Measurements from ENCODE around the gene WFIKKN1. TPM values are rescaled to one million over a fixed set of nuclear protein-coding genes. Genes with fewer than 3 reads are reported as not detected.
A peak's percentile ranks its signal among the peaks of the same experiment; 100 is the strongest.

Gene WFIKKN1
- total RNA-seq, 5 donors from 2014 or later (not counting 1 experiment from before 2014, with no cell fraction given) = 0.15 to 1.5 (median 1.0) TPM

- Mint-ChIP-seq H3K27me3 (peaks cover 0 to 6% of the 10 kb centered on the region in 2 donors), H3K36me3 (peaks cover 7% of the 10 kb centered on the region), H3K4me3 (peak overlapping the region in 2 of 3 donors; percentile 64 to 73), H3K9me3 (no peaks in the 10 kb centered on the region), H3K4me1 (peaks cover 0 to 19% (median 18%) of the 10 kb centered on the region in 3 donors), H3K27ac (no peak overlapping the region)
- CTCF ChIA-PET = interaction anchor here (0.5 to 0.6 kb wide), 2 partner anchors 29 to 436 kb away, joined by 3 to 5 read pairs; no protein-coding TSS in a partner anchor
- Histone ChIP-seq H3K4me3 (ENCODE audit: control insufficient read depth in 1 of 2, extremely low read depth in 1 of 2, low read length in 1 of 2) (no peak overlapping the region), H3K27ac (ENCODE audit: low read length) (no peak overlapping the region), H3K4me1 (ENCODE audit: control insufficient read depth in 1 of 2, extremely low read depth in 1 of 2, insufficient read depth in 2 of 2, low read length in 2 of 2) (peaks cover 3 to 35% of the 10 kb centered on the region in 2 experiments), H3K9me3 (no peaks in the 10 kb centered on the region), H3K27me3 (replicated peaks in 1 of 2; ENCODE audit: control insufficient read depth in 2 of 2, extremely low read depth in 1 of 2, insufficient read depth in 2 of 2, low read length in 1 of 2) (peaks cover 0 to 10% of the 10 kb centered on the region in 2 experiments), H3K36me3 (ENCODE audit: control insufficient read depth in 2 of 2, extremely low read depth in 1 of 2, insufficient read depth in 1 of 2, low read length in 1 of 2) (peaks cover 14 to 39% of the 10 kb centered on the region in 2 donors)
- WGBS (ENCODE audit: insufficient coverage) = 94% methylated on average over 42 of the region's 52 CpGs
- POLR2A ChIA-PET = interaction anchor here in 1 of 2 donors (0.6 kb wide), 1 partner anchor 25 kb away, joined by 4 read pairs; no protein-coding TSS in a partner anchor
- DNase-seq (no peak), ATAC-seq (replicated peaks in 1 of 4) (no peak)
Observed at GRCh38 chr16:670485-671352, 39.9 kb downstream of the WFIKKN1 start.

DNA sequence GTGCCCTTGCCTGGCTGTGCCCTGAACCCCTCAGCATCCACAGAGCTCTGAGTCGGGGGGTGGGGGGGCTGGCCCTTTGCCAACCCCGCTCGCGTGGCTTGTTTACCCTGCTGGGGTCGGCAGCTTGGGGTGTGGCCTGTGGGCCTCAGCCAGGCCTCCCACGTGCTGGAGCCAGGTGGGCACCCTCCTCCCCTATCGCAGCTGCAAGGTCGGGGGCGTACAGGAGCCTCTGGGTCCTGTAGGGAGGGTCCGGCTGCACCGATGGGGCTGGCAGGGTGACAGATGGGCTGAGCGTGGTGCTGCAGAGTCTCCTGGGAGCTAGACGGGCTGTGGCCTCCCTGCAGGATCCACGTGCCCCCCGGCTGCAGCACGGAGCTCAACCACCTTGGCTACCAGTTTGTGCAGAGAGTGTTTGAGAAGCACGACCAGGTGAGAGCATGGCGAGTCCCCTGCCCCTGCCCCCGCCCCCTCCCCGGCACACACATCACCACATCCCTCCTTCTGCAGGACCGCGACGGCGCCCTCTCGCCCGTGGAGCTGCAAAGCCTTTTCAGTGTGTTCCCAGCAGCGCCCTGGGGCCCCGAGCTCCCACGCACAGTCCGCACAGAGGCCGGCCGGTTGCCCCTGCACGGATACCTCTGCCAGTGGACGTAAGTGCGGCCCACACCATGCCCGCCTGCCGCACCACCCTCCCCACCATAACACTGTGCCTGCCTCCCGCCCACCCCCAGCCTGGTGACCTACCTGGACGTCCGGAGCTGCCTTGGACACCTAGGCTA lies 40.8 kb downstream of the WFIKKN1 start:
- Histone ChIP-seq H3K4me1 (ENCODE audit: control insufficient read depth in 1 of 2, extremely low read depth in 1 of 2, insufficient read depth in 2 of 2, low read length in 2 of 2) (peaks cover 3 to 41% of the 10 kb centered on the region in 2 experiments), H3K9me3 (no peaks in the 10 kb centered on the region), H3K36me3 (ENCODE audit: control insufficient read depth in 2 of 2, extremely low read depth in 1 of 2, insufficient read depth in 1 of 2, low read length in 1 of 2) (peaks cover 14 to 39% of the 10 kb centered on the region in 2 donors), H3K4me3 (ENCODE audit: control insufficient read depth in 1 of 2, extremely low read depth in 1 of 2, low read length in 1 of 2) (no peak overlapping the region), H3K27me3 (replicated peaks in 1 of 2; ENCODE audit: control insufficient read depth in 2 of 2, extremely low read depth in 1 of 2, insufficient read depth in 2 of 2, low read length in 1 of 2) (peaks cover 0 to 16% of the 10 kb centered on the region in 2 experiments), H3K27ac (ENCODE audit: low read length) (no peak overlapping the region)
- ATAC-seq (replicated peaks in 1 of 4) = no peak
- H3K4me1 Mint-ChIP-seq = peaks cover 0 to 20% (median 18%) of the 10 kb centered on the region in 3 donors
- DNase-seq = no peak
- ChIA-PET CTCF (interaction anchor here (0.5 to 0.6 kb wide), 2 partner anchors 28 to 436 kb away, joined by 3 to 5 read pairs; no protein-coding TSS in a partner anchor), POLR2A (interaction anchor here in 1 of 2 donors (0.6 kb wide), 1 partner anchor 26 kb away, joined by 4 read pairs; no protein-coding TSS in a partner anchor)
- H3K27ac Mint-ChIP-seq = no peak overlapping the region
- peaks cover 0 to 6% of the 10 kb centered on the region in 2 donors for H3K27me3 Mint-ChIP-seq
- H3K4me3 Mint-ChIP-seq = no peak overlapping the region
- 91% methylated on average over 39 of the region's 40 CpGs for WGBS (ENCODE audit: insufficient coverage)
- no peaks in the 10 kb centered on the region for H3K9me3 Mint-ChIP-seq
- peaks cover 7% of the 10 kb centered on the region for H3K36me3 Mint-ChIP-seq

DNA sequence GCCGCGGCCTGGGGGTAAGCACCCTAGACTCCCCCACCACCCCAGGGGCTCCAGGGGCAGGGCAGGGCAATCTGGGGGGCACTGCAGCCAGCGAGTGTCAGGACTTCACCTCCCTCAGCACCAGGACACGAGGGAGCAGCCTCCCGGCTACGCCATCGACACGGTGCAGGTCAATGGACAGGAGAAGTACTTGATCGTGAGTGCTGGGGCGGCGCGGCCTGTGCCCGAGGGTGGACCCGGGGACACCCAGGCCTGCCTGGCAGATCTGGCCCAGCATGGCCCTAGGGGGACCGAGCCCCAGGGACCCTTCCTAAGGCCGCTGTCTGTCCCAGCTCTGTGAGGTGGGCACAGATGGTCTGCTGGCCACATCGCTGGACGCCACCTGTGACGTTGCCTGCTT lies 41.6 kb downstream of the WFIKKN1 start:
- no peaks in the 10 kb centered on the region for H3K9me3 Mint-ChIP-seq
- Histone ChIP-seq H3K27me3 (replicated peaks in 1 of 2; ENCODE audit: control insufficient read depth in 2 of 2, extremely low read depth in 1 of 2, insufficient read depth in 2 of 2, low read length in 1 of 2) (peaks cover 0 to 24% of the 10 kb centered on the region in 2 experiments), H3K36me3 (ENCODE audit: control insufficient read depth in 2 of 2, extremely low read depth in 1 of 2, insufficient read depth in 1 of 2, low read length in 1 of 2) (peaks cover 14 to 39% of the 10 kb centered on the region in 2 donors), H3K9me3 (no peaks in the 10 kb centered on the region), H3K4me3 (ENCODE audit: control insufficient read depth in 1 of 2, extremely low read depth in 1 of 2, low read length in 1 of 2) (no peak overlapping the region), H3K4me1 (ENCODE audit: control insufficient read depth in 1 of 2, extremely low read depth in 1 of 2, insufficient read depth in 2 of 2, low read length in 2 of 2) (peaks cover 0 to 41% of the 10 kb centered on the region in 2 experiments), H3K27ac (ENCODE audit: low read length) (no peak overlapping the region)
- 97% methylated on average over 16 of the region's 19 CpGs for WGBS (ENCODE audit: insufficient coverage)
- ChIA-PET CTCF (no interaction called here), POLR2A (no interaction called here)
- peaks cover 0 to 6% of the 10 kb centered on the region in 2 donors for H3K27me3 Mint-ChIP-seq
- no peak overlapping the region for H3K27ac Mint-ChIP-seq
- H3K36me3 Mint-ChIP-seq = peaks cover 7% of the 10 kb centered on the region
- peaks cover 0 to 24% (median 21%) of the 10 kb centered on the region in 3 donors for H3K4me1 Mint-ChIP-seq
- DNase-seq (no peak), ATAC-seq (replicated peaks in 1 of 4) (no peak)
- H3K4me3 Mint-ChIP-seq = no peak overlapping the region

GRCh38 chr16:672851-673250 lies 42.1 kb downstream of the WFIKKN1 start:
- peaks cover 0 to 25% of the 10 kb centered on the region in 2 experiments for H3K27me3 ChIP-seq (replicated peaks in 1 of 2; ENCODE audit: control insufficient read depth in 2 of 2, extremely low read depth in 1 of 2, insufficient read depth in 2 of 2, low read length in 1 of 2)
- 94% methylated on average over 19 of the region's 21 CpGs for WGBS (ENCODE audit: insufficient coverage)
- Mint-ChIP-seq H3K4me3 (peak overlapping the region in 1 of 3 donors; percentile 43), H3K4me1 (peaks cover 0 to 20% (median 17%) of the 10 kb centered on the region in 3 donors), H3K36me3 (peaks cover 7% of the 10 kb centered on the region), H3K27ac (no peak overlapping the region), H3K27me3 (peaks cover 0 to 6% of the 10 kb centered on the region in 2 donors), H3K9me3 (no peaks in the 10 kb centered on the region)
- DNase-seq (no peak), ATAC-seq (replicated peaks in 1 of 4) (no peak)
- H3K36me3 ChIP-seq (ENCODE audit: control insufficient read depth in 2 of 2, extremely low read depth in 1 of 2, insufficient read depth in 1 of 2, low read length in 1 of 2) = peaks cover 14 to 39% of the 10 kb centered on the region in 2 donors
- H3K4me1 ChIP-seq (ENCODE audit: control insufficient read depth in 1 of 2, extremely low read depth in 1 of 2, insufficient read depth in 2 of 2, low read length in 2 of 2) = peaks cover 0 to 41% of the 10 kb centered on the region in 2 experiments
- ChIA-PET CTCF (interaction anchor here in 1 of 2 donors (0.6 kb wide), 1 partner anchor 708 kb away, joined by 4 read pairs; no protein-coding TSS in a partner anchor), POLR2A (no interaction called here)
- no peak overlapping the region for H3K27ac ChIP-seq (ENCODE audit: low read length)
- no peak overlapping the region for H3K4me3 ChIP-seq (ENCODE audit: control insufficient read depth in 1 of 2, extremely low read depth in 1 of 2, low read length in 1 of 2)
- no peaks in the 10 kb centered on the region for H3K9me3 ChIP-seq

DNA sequence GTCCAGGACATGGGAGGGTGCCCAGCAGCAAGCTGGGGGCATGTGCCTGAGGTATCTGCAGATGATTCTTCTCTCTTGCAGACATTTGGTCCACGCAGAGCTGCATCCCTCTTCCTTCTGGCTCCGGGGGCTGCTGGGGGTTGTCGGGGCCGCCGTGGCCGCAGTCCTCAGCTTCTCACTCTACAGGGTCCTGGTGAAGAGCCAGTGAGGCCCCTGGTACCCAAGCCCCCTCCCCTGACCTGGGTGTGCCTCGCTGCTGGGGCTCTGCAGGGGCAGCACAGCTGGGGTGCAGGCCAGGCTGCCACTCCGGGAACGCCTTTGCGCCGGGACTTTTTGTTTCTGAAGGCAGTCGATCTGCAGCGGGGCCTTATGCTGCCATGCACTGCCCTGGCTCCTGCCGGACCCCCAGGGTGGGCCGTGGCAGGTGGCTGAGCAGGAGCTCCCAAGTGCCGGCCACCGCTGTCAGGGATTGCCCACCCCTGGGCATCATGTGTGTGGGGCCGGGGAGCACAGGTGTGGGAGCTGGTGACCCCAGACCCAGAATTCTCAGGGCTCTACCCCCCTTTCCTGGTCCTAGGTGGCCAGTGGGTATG lies 42.7 kb downstream of the WFIKKN1 start:
- Mint-ChIP-seq H3K4me1 (peaks cover 0 to 20% (median 17%) of the 10 kb centered on the region in 3 donors), H3K27ac (no peak overlapping the region), H3K4me3 (no peak overlapping the region), H3K36me3 (peaks cover 7% of the 10 kb centered on the region), H3K9me3 (no peaks in the 10 kb centered on the region), H3K27me3 (peaks cover 0 to 6% of the 10 kb centered on the region in 2 donors)
- no peak for DNase-seq
- peaks cover 0 to 25% of the 10 kb centered on the region in 2 experiments for H3K27me3 ChIP-seq (replicated peaks in 1 of 2; ENCODE audit: control insufficient read depth in 2 of 2, extremely low read depth in 1 of 2, insufficient read depth in 2 of 2, low read length in 1 of 2)
- POLR2A ChIA-PET = no interaction called here
- no peak overlapping the region for H3K4me3 ChIP-seq (ENCODE audit: control insufficient read depth in 1 of 2, extremely low read depth in 1 of 2, low read length in 1 of 2)
- H3K27ac ChIP-seq (ENCODE audit: low read length) = no peak overlapping the region
- peaks cover 14 to 39% of the 10 kb centered on the region in 2 donors for H3K36me3 ChIP-seq (ENCODE audit: control insufficient read depth in 2 of 2, extremely low read depth in 1 of 2, insufficient read depth in 1 of 2, low read length in 1 of 2)
- WGBS (ENCODE audit: insufficient coverage) = 95% methylated on average over 15 of the region's 18 CpGs
- H3K9me3 ChIP-seq = no peaks in the 10 kb centered on the region
- ATAC-seq (replicated peaks in 1 of 4) = no peak
- CTCF ChIA-PET = interaction anchor here in 1 of 2 donors (0.6 kb wide), 1 partner anchor 707 kb away, joined by 4 read pairs; no protein-coding TSS in a partner anchor
- H3K4me1 ChIP-seq (ENCODE audit: control insufficient read depth in 1 of 2, extremely low read depth in 1 of 2, insufficient read depth in 2 of 2, low read length in 2 of 2) = peaks cover 0 to 40% of the 10 kb centered on the region in 2 experiments
